H9 (cell line): ENCODE data around the gene CRHR1. TPM values are rescaled to one million over a fixed set of nuclear protein-coding genes. Genes with fewer than 3 reads are reported as not detected.

Source experiments
- DNase-seq: peaks from one replicate; pipeline ENCODE4 v3.0.0-alpha.2; 2017
- H2AFZ ChIP-seq: one replicate; pipeline ENCODE4 v1.6.1; 2013; ENCODE audit warnings: mild to moderate bottlenecking, low read length, control low read depth, moderate library complexity
- H2AK5ac ChIP-seq: 2 replicates; pipeline ENCODE4 v1.6.1; 2013; ENCODE audit warnings: low read length, control low read depth, mixed read lengths; ENCODE audit not compliant: insufficient read length
- H2BK120ac ChIP-seq: one replicate; pipeline ENCODE4 v1.6.1; 2013; ENCODE audit warnings: low read depth, mild to moderate bottlenecking, low read length, control low read depth, inconsistent platforms; ENCODE audit not compliant: poor library complexity, severe bottlenecking
- H2BK12ac ChIP-seq: 2 replicates; pipeline ENCODE4 v1.6.1; 2013; ENCODE audit warnings: low read length, control low read depth, mixed read lengths, low read depth; ENCODE audit not compliant: insufficient read length
- H2BK15ac ChIP-seq: 2 replicates; pipeline ENCODE4 v1.6.1; 2013; ENCODE audit warnings: low read depth, low read length, control low read depth
- H2BK20ac ChIP-seq: one replicate; pipeline ENCODE4 v1.6.1; 2013; ENCODE audit warnings: low read depth, mild to moderate bottlenecking, low read length, control low read depth, inconsistent platforms; ENCODE audit not compliant: poor library complexity, severe bottlenecking
- H2BK5ac ChIP-seq: 2 replicates; pipeline ENCODE4 v1.6.1; 2013; ENCODE audit warnings: low read length, control low read depth, mixed read lengths; ENCODE audit not compliant: insufficient read length
- H3K14ac ChIP-seq: 2 replicates; pipeline ENCODE4 v1.6.1; 2013; ENCODE audit warnings: low read length, control low read depth; ENCODE audit not compliant: insufficient read depth
- H3K18ac ChIP-seq: 2 replicates; pipeline ENCODE4 v1.6.1; 2013; ENCODE audit warnings: low read depth, mild to moderate bottlenecking, mixed read lengths, low read length, control low read depth; ENCODE audit not compliant: insufficient read length
- H3K23ac ChIP-seq: 2 replicates; pipeline ENCODE4 v1.6.1; 2013; ENCODE audit warnings: low read length, control low read depth, mixed read lengths, low read depth; ENCODE audit not compliant: insufficient read length
- H3K23me2 ChIP-seq: 2 replicates; pipeline ENCODE4 v1.6.1; 2013; ENCODE audit warnings: low read depth, mild to moderate bottlenecking, mixed read lengths, low read length, control low read depth; ENCODE audit not compliant: insufficient read length, poor library complexity, severe bottlenecking
- H3K27ac ChIP-seq: 2 replicates; pipeline ENCODE4 v1.5.1; 2013; ENCODE audit warnings: low read length, control low read depth, mixed read lengths, low read depth; ENCODE audit not compliant: insufficient read length
- H3K27me3 ChIP-seq: 2 replicates; pipeline ENCODE4 v1.6.1; 2013; ENCODE audit warnings: low read length, control low read depth, inconsistent platforms; ENCODE audit not compliant: insufficient read depth
- H3K4ac ChIP-seq: 2 replicates; pipeline ENCODE4 v1.6.1; 2013; ENCODE audit warnings: low read depth, mild to moderate bottlenecking, control low read depth, inconsistent platforms, low read length, moderate library complexity
- H3K4me1 ChIP-seq: 2 replicates; pipeline ENCODE4 v1.6.1; 2013; ENCODE audit warnings: low read length, control low read depth, inconsistent platforms; ENCODE audit not compliant: insufficient read depth
- H3K4me2 ChIP-seq: 2 replicates; pipeline ENCODE4 v1.6.1; 2013; ENCODE audit warnings: low read length, control low read depth, mixed read lengths; ENCODE audit not compliant: insufficient read length, insufficient read depth
- H3K56ac ChIP-seq: 2 replicates; pipeline ENCODE4 v1.6.1; 2013; ENCODE audit warnings: low read depth, mild to moderate bottlenecking, mixed read lengths, low read length, control low read depth; ENCODE audit not compliant: insufficient read length
- H3K79me1 ChIP-seq: 2 replicates; pipeline ENCODE4 v1.6.1; 2013; ENCODE audit warnings: low read depth, mild to moderate bottlenecking, moderate library complexity, low read length, control low read depth, inconsistent platforms; ENCODE audit not compliant: insufficient read depth, poor library complexity, severe bottlenecking
- H3K79me2 ChIP-seq: 2 replicates; pipeline ENCODE4 v1.6.1; 2013; ENCODE audit warnings: low read length, control low read depth, inconsistent platforms; ENCODE audit not compliant: insufficient read depth
- H3K9ac ChIP-seq: 2 replicates; pipeline ENCODE4 v1.6.1; 2013; ENCODE audit warnings: low read length, control low read depth, mixed read lengths; ENCODE audit not compliant: insufficient read length; ENCODE audit errors: extremely low read depth
- H3K9me3 ChIP-seq: one replicate; pipeline ENCODE4 v1.6.1; 2013; ENCODE audit warnings: low read depth, low read length, inconsistent platforms; ENCODE audit not compliant: control insufficient read depth
- H3T11ph ChIP-seq: one replicate; pipeline ENCODE4 v1.6.1; 2013; ENCODE audit warnings: mild to moderate bottlenecking, low read length, control low read depth, inconsistent platforms
- H4K20me1 ChIP-seq: one replicate; pipeline ENCODE4 v1.6.1; 2013; ENCODE audit not compliant: control insufficient read depth, insufficient read length, insufficient read depth
- H4K5ac ChIP-seq: 2 replicates; pipeline ENCODE4 v1.6.1; 2013; ENCODE audit warnings: low read depth, mild to moderate bottlenecking, mixed read lengths, low read length, control low read depth; ENCODE audit not compliant: insufficient read length
- H4K8ac ChIP-seq: replicated peaks from 2 replicates; pipeline ENCODE4 v1.6.1; 2013; ENCODE audit warnings: low read length, control low read depth, mixed read lengths, low read depth; ENCODE audit not compliant: insufficient read length
- H4K91ac ChIP-seq: 2 replicates; pipeline ENCODE4 v1.6.1; 2013; ENCODE audit warnings: low read depth, mild to moderate bottlenecking, moderate library complexity, mixed read lengths, low read length, control low read depth; ENCODE audit not compliant: insufficient read length
- H3K27ac Mint-ChIP-seq, 3 experiments: 2 replicates in 2 of 3; 3 replicates in 1 of 3; pipeline ENCODE4 v1.8.0; 2020 to 2021; ENCODE audit warnings: mixed read lengths in 3 of 3, mild to moderate bottlenecking in 1 of 3, moderate library complexity in 1 of 3
- H3K27me3 Mint-ChIP-seq: 2 replicates; pipeline ENCODE4 v1.8.0; 2021; ENCODE audit warnings: low read depth, mild to moderate bottlenecking, moderate library complexity, mixed read lengths
- H3K36me3 Mint-ChIP-seq, 3 experiments: 2 replicates in 2 of 3; 3 replicates in 1 of 3; pipeline ENCODE4 v1.8.0; 2020 to 2021; ENCODE audit warnings: low read depth in 3 of 3, mixed read lengths in 3 of 3; ENCODE audit not compliant: insufficient read depth in 1 of 3
- H3K4me1 Mint-ChIP-seq, 2 experiments: 2 replicates each; pipeline ENCODE4 v1.8.0; 2020; ENCODE audit warnings: mixed read lengths in 2 of 2
- H3K4me3 Mint-ChIP-seq, 2 experiments: 2 replicates in 1 of 2; 3 replicates in 1 of 2; pipeline ENCODE4 v1.8.0; 2020 to 2021; ENCODE audit warnings: mild to moderate bottlenecking in 2 of 2, mixed read lengths in 2 of 2, moderate library complexity in 1 of 2
- H3K9me3 Mint-ChIP-seq, 2 experiments: 2 replicates in 1 of 2; 3 replicates in 1 of 2; pipeline ENCODE4 v1.8.0; 2020; ENCODE audit warnings: mild to moderate bottlenecking in 2 of 2, mixed read lengths in 2 of 2, moderate library complexity in 1 of 2
- CTCF ChIP-seq: fragments of 200-600 bp; sonication (generic); conservative IDR thresholded peaks from 3 replicates; pipeline ENCODE4 v1.8.0; 2021; ENCODE audit warnings: antibody characterized with exemption, mild to moderate bottlenecking
- WGBS: extraction: QIAGEN DNeasy Blood & Tissue Kit; methylation state at CpG from one replicate; pipeline ENCODE4 v1.1.7; 2013; ENCODE audit warnings: missing lambda C conversion rate, low lambda C conversion rate, mixed read lengths; ENCODE audit not compliant: insufficient read length; ENCODE audit errors: extremely low coverage; 5-methylcytosine and 5-hydroxymethylcytosine counted together
- total RNA-seq: library from RNA; stranded (reverse); gene quantifications from 2 replicates; pipeline ENCODE4 v1.2.1, GENCODE V29; 2021

The CRHR1 gene
- total RNA-seq, 1 experiment from 2014 or later = 0.52 TPM

GRCh38 chr17:45823598-45823997, 39.5 kb downstream of the CRHR1 start:
- peaks cover 14% of the 10 kb centered on the region for H3K27me3 Mint-ChIP-seq
- Histone ChIP-seq H3K4me1 (no peaks in the 10 kb centered on the region), H4K8ac (no peak overlapping the region), H3K27ac (no peak overlapping the region), H3K23ac (no peak overlapping the region), H2BK5ac (no peak overlapping the region), H4K5ac (no peak overlapping the region), H3K9ac (no peak overlapping the region), H2BK15ac (no peak overlapping the region), H3K14ac (no peak overlapping the region), H3K9me3 (no peaks in the 10 kb centered on the region), H3K56ac (no peak overlapping the region), H3K79me1 (no peaks in the 10 kb centered on the region), H3K4ac (no peak overlapping the region), H3K79me2 (no peaks in the 10 kb centered on the region), H3K18ac (no peak overlapping the region), H2BK20ac (no peak overlapping the region), H3K27me3 (no peaks in the 10 kb centered on the region), H3K4me2 (no peak overlapping the region), H3K23me2 (no peaks in the 10 kb centered on the region), H4K91ac (no peak overlapping the region), H2AK5ac (no peak overlapping the region), H3T11ph (no peak overlapping the region), H2AFZ (no peak overlapping the region), H2BK120ac (no peak overlapping the region), H4K20me1 (no peaks in the 10 kb centered on the region), H2BK12ac (no peak overlapping the region)
- WGBS = no CpG with 5 or more reads among the region's 10 CpGs
- no peaks in the 10 kb centered on the region for H3K9me3 Mint-ChIP-seq
- no peak for TF ChIP-seq CTCF
- H3K27ac Mint-ChIP-seq = no peak overlapping the region
- peaks cover 0 to 10% of the 10 kb centered on the region in 2 experiments; a peak in 1 of 4 replicates for H3K4me1 Mint-ChIP-seq
- no peaks in the 10 kb centered on the region; a peak in 1 of 7 replicates for H3K36me3 Mint-ChIP-seq
- DNase-seq = peak; percentile 53
- H3K4me3 Mint-ChIP-seq = no peak overlapping the region
